ENCODE data around the gene KRTAP22-1.

GRCh38 chr21:30580132-30580531, 20.8 kb upstream of the KRTAP22-1 start:
- TF ChIP-seq CTCF (conservative IDR thresholded peaks at IDR 0.05; ENCODE audit: low read depth, low read length) (no peak), EZH2 (IDR thresholded peaks at IDR 0.05; ENCODE audit: borderline replicate concordance, low read depth, low read length, poor library complexity, severe bottlenecking) (no peak)

Measured in A673 (cell line).